Neural progenitor cell (in vitro differentiated cells): Measurements from ENCODE around the gene BRD7.

ENCODE experiments used
- EZH2 ChIP-seq: fragments of 200-600 bp; sonication (generic); IDR thresholded peaks from 2 replicates; pipeline ENCODE4 v1.6.1; 2017; ENCODE audit warnings: antibody characterized with exemption, mild to moderate bottlenecking, moderate library complexity
- TF ChIP-seq, protein P1 (sequence below): fragments of 200-600 bp; sonication (generic); IDR thresholded peaks from 2 replicates; pipeline ENCODE4 v1.5.1; 2017; ENCODE audit warnings: antibody characterized with exemption, mild to moderate bottlenecking

DNA sequence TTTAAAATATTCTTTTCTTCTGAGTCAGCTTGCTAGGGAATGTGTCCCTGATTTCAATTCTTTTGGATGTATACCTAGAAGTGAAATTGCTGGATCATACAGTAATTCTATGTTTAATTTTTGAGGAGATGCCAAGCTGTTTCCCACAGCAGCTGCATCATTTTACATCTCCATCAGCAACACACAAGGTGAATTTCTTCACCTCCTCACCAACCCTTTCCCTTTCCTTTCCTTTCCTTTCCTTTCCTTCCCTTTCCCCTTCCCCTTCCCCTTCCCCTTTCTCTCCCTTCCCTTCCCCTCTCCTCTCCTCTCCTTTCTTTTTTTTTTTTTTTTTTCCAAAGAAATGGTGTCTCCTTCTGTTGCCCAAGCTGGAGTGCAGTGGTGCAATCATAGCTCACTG, 45.4 kb upstream of the BRD7 start:
- TF ChIP-seq, protein P1, sequence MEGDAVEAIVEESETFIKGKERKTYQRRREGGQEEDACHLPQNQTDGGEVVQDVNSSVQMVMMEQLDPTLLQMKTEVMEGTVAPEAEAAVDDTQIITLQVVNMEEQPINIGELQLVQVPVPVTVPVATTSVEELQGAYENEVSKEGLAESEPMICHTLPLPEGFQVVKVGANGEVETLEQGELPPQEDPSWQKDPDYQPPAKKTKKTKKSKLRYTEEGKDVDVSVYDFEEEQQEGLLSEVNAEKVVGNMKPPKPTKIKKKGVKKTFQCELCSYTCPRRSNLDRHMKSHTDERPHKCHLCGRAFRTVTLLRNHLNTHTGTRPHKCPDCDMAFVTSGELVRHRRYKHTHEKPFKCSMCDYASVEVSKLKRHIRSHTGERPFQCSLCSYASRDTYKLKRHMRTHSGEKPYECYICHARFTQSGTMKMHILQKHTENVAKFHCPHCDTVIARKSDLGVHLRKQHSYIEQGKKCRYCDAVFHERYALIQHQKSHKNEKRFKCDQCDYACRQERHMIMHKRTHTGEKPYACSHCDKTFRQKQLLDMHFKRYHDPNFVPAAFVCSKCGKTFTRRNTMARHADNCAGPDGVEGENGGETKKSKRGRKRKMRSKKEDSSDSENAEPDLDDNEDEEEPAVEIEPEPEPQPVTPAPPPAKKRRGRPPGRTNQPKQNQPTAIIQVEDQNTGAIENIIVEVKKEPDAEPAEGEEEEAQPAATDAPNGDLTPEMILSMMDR, result no peak
- TF ChIP-seq EZH2, result no peak
